Aorta (tissue), 5 donors: ENCODE measurements around the gene THEM5. TPM values are rescaled to one million over a fixed set of nuclear protein-coding genes. Genes with fewer than 3 reads are reported as not detected.
"Not testable (repeated sequence)": the region's sequence is repeated elsewhere in the genome, so short reads cannot be mapped to it uniquely, and the experiment has no call there.

Source experiments
- ATAC-seq: fragments of 200-7000 bp; cut with Tn5 transposase; one replicate; pipeline ENCODE4 v1.9.1; 2022; ENCODE audit warnings: moderate library complexity; ENCODE audit not compliant: low FRiP score
- DNase-seq, 2 donors: peaks; one replicate each; pipeline ENCODE4 v3.0.0-alpha.2; 2020
- H3K27ac ChIP-seq, 2 donors: one replicate each; pipeline ENCODE4 v1.5.1; 2013; ENCODE audit warnings: low read length in 2 of 2, mild to moderate bottlenecking in 2 of 2, moderate library complexity in 2 of 2, control low read depth in 1 of 2, inconsistent platforms in 1 of 2, low read depth in 1 of 2
- H3K27me3 ChIP-seq, 2 donors: one replicate each; pipeline ENCODE4 v1.6.1; 2013; ENCODE audit warnings: control low read depth in 1 of 2, low read length in 1 of 2, mild to moderate bottlenecking in 1 of 2, moderate library complexity in 1 of 2; ENCODE audit not compliant: insufficient read depth in 2 of 2, control insufficient read depth in 1 of 2
- H3K36me3 ChIP-seq, 2 donors: one replicate each; pipeline ENCODE4 v1.6.1; 2013; ENCODE audit warnings: control low read depth in 1 of 2, low read length in 1 of 2, mild to moderate bottlenecking in 1 of 2; ENCODE audit not compliant: insufficient read depth in 2 of 2, control insufficient read depth in 1 of 2
- H3K4me1 ChIP-seq, 2 donors: one replicate each; pipeline ENCODE4 v1.6.1; 2013; ENCODE audit warnings: low read length in 2 of 2, control low read depth in 1 of 2, mild to moderate bottlenecking in 1 of 2, moderate library complexity in 1 of 2; ENCODE audit not compliant: insufficient read depth in 2 of 2, control insufficient read depth in 1 of 2
- H3K4me3 ChIP-seq, 2 donors: one replicate each; pipeline ENCODE4 v1.5.1; 2013; ENCODE audit warnings: low read length in 2 of 2, control low read depth in 1 of 2, mild to moderate bottlenecking in 1 of 2
- H3K9me3 ChIP-seq: one replicate; pipeline ENCODE4 v1.6.1; 2013; ENCODE audit warnings: mild to moderate bottlenecking, low read length; ENCODE audit not compliant: control insufficient read depth
- WGBS, 2 donors: extraction: QIAGEN DNeasy Blood & Tissue Kit; methylation state at CpG; one replicate each; pipeline ENCODE4 v1.1.7; 2013; 5-methylcytosine and 5-hydroxymethylcytosine counted together
- intact Hi-C, 2 donors: fragments of 100-400 bp; cut with DNase I; formaldehyde crosslinking; loops; one replicate each; pipeline versions ENCODE4 v1.14.2 to v1.15.0; 2022
- polyA plus RNA-seq, 2 donors: library from polyadenylated mRNA; stranded (reverse); fragments of 200-250 nt; gene quantifications; one replicate each; pipeline ENCODE4 v1.2.3, GENCODE V29; 2013
- total RNA-seq, 2 donors: library from RNA; stranded (reverse); fragmentation: NEBNext Ultra II Directional; extraction: Animal tissue kit (Norgen Biotek cat#: 25700); gene quantifications; one replicate each; pipeline ENCODE4 v1.2.1, GENCODE V29; 2021
- donor health status: healthy with polysubstance abuse.
- donor health status: Bipolar disorder and iron deficiency.
- donor health status: DM: no; HTN: no; CAD: no.
- donor health status: DM: no; HTN: no; CAD: no.
- donor health status: DM: yes; HTN: yes; CAD: no.

The THEM5 gene
- total and polyA plus RNA-seq, 4 donors: not detected

DNA sequence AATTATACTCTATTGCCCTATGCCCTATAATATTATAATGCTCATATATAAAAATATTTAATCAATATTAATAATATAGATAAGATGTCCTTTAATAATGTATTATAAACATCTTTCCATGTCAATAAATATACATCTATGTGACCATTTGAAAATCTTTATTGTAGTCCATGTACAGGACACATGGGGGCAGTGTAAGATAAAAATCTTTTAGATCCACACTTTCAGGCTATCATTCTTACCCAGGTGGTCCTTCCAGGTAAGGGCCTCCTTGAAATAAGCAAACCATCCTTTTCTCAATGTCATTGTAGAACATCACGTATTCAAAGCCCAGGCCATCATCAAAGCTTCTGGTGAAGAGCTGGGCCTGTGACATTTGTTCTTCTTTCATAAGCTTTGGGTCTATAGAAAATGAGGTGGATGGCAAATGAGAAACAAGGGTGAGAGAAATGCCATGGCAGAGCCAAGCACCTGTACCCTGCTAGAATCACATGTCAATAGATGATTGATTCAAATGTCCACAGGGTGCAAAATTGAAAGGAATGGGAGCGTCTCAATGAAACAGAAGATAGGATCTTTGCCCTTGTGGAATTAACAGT lies 35.6 kb upstream of the THEM5 start:
- 92 to 93% methylated on average over 2 of the region's 2 CpGs for WGBS, 2 donors
- no peaks in the 10 kb centered on the region for H3K27me3 ChIP-seq
- H3K9me3 ChIP-seq: no peaks in the 10 kb centered on the region
- intact Hi-C loops: no loop called here
- no peak overlapping the region for H3K4me3 ChIP-seq
- no peak for ATAC-seq
- H3K4me1 ChIP-seq: no peaks in the 10 kb centered on the region
- no peak for DNase-seq
- no peak overlapping the region for H3K27ac ChIP-seq
- H3K36me3 ChIP-seq: peaks cover 0 to 2% of the 10 kb centered on the region in 2 donors

DNA sequence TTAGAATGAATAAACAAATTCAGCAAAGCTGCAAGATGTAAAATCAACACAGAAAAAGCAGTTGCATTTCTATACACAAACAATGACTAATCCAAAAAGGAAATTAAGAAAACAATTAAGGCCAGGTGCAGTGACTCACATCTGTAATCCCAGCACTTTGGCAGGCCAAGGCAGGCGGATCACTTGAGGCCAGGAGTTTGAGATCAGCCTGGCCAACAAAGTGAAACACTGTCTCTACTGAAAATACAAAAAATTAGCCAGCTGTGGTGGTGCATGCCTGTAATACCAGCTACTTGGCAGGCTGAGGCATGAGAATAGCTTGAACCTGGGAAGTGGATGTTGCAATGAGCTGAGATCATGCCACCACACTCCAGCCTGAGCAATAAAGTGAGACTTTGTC lies 33.5 kb upstream of the THEM5 start:
- no peak overlapping the region for H3K27ac ChIP-seq
- no peaks in the 10 kb centered on the region for H3K9me3 ChIP-seq
- no peaks in the 10 kb centered on the region for H3K4me1 ChIP-seq
- no peak overlapping the region for H3K4me3 ChIP-seq
- H3K36me3 ChIP-seq: peaks cover 0 to 2% of the 10 kb centered on the region in 2 donors
- no peaks in the 10 kb centered on the region for H3K27me3 ChIP-seq
- intact Hi-C loops: no loop called here
- DNase-seq (no peak), ATAC-seq (no peak)
- 93% methylated on average over 1 of the region's 1 CpG for WGBS, 2 donors

DNA sequence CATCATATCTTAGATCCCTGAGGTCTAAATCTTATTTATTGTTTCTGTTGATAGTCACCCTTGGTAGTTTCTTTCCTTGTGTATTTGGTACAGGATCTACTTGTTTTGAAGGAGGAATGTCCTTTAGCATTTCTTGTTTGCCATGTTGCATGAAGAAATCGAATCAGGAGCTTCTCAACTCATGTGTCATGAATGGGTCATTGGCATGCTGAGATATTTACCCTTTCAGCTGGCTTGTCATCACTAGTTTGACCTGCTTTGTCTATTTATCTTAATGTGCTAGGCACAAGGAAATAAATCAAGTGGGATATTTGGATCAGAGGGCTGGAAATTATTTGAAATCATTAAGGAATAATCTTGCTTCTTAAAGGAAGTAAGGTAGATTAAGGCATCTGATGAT lies 32.0 kb upstream of the THEM5 start:
- intact Hi-C loops: no loop called here
- no peaks in the 10 kb centered on the region for H3K27me3 ChIP-seq
- ATAC-seq (no peak), DNase-seq (no peak)
- H3K27ac ChIP-seq: no peak overlapping the region
- peaks cover 0 to 2% of the 10 kb centered on the region in 2 donors for H3K36me3 ChIP-seq
- no peaks in the 10 kb centered on the region for H3K9me3 ChIP-seq
- 68 to 78% methylated on average over 1 of the region's 1 CpG for WGBS, 2 donors
- H3K4me3 ChIP-seq: no peak overlapping the region
- no peaks in the 10 kb centered on the region for H3K4me1 ChIP-seq

DNA sequence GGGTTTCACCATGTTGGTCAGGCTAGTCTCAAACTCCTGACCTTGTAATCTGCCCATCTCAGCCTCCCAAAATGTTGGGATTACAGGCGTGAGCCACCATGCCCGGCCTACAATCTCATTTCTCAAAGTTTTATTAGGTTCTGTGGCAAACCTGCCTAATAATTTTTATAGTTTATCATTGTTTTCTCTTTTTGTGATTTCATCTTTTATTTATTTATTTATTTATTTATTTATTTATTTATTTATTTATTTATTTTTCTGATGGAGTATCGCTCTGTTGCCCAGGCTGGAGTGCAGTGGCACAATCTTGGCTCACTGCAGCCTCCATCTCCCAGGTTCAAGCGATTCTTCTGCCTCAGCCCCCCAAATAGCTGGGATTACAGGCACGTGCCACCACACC lies 31.4 kb upstream of the THEM5 start:
- DNase-seq, H3K4me1 ChIP-seq, H3K9me3 ChIP-seq, H3K27ac ChIP-seq, H3K4me3 ChIP-seq, ATAC-seq, intact Hi-C loops, H3K27me3 ChIP-seq, H3K36me3 ChIP-seq: not testable (repeated sequence)
- 97% methylated on average over 5 of the region's 5 CpGs for WGBS, 2 donors

DNA sequence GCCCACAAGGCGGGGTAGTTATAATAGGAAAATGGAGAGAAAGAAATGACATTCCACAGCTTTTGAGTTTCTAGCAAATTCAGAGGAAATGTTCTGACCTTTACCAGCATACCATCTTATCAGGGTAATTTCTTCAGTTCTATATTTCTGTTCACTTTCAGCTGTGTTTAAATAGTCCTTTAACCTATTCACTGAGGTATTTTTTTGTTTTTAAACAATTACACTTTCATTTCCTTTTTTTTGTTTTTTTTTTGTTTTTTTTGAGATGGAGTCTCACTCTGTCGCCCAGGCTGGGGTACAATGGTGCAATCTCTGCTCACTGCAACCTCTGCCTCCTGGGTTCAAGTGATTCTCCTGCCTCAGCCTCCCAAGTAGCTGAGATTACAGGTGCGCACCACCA lies 30.9 kb upstream of the THEM5 start:
- DNase-seq, H3K9me3 ChIP-seq, H3K27ac ChIP-seq, H3K36me3 ChIP-seq, H3K4me3 ChIP-seq, intact Hi-C loops, ATAC-seq, H3K27me3 ChIP-seq, H3K4me1 ChIP-seq: not testable (repeated sequence)
- WGBS, 2 donors: 97 to 99% methylated on average over 3 of the region's 3 CpGs

DNA sequence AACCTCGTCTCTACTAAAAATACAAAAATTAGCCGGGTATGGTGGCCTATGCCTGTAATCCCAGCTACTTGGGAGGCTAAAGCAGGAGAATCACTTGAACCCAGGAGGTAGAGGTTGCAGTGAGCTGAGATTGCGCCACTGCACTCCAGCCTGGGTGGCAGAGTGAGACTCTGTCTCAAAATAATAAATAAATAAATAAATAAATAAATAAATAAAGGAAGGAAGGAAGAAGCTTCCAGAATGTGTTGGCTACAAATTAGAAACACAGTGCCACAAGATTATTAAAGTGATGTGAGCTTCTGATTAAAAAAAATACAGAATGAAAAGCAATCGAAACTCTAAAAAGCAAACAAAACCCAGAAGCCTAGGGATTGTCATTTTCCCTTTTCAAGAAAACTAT lies 30.4 kb upstream of the THEM5 start:
- not testable (repeated sequence) for ATAC-seq

DNA sequence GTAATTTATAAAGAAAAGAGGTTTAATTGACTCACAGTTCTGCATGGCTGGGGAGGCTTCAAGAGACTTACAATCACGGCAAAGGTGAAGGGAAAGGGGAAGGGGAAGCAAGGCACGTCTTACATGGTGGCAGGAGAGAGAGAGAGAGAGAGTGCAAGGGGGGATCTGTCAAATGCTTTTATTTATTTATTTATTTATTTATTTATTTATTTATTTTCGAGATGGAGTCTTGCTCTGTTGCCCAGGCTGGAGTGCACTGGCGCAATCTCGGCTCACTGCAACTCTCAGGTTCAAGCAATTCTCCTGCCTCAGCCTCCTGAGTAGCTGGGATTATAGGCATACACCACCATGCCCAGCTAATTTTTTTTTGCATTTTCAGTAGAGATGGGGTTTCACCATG lies 29.4 kb upstream of the THEM5 start:
- H3K27me3 ChIP-seq, H3K36me3 ChIP-seq, H3K9me3 ChIP-seq, H3K4me1 ChIP-seq, H3K4me3 ChIP-seq, intact Hi-C loops, ATAC-seq, H3K27ac ChIP-seq, DNase-seq: not testable (repeated sequence)
- 93 to 98% methylated on average over 5 of the region's 5 CpGs for WGBS, 2 donors

More for the DNA sequence above, 30.4 kb upstream of the THEM5 start:
- H3K4me1 ChIP-seq, H3K27ac ChIP-seq, H3K36me3 ChIP-seq, H3K4me3 ChIP-seq, H3K27me3 ChIP-seq, H3K9me3 ChIP-seq, intact Hi-C loops, DNase-seq: not testable (repeated sequence)
- WGBS, 2 donors: 86 to 99% methylated on average over 4 of the region's 4 CpGs

DNA sequence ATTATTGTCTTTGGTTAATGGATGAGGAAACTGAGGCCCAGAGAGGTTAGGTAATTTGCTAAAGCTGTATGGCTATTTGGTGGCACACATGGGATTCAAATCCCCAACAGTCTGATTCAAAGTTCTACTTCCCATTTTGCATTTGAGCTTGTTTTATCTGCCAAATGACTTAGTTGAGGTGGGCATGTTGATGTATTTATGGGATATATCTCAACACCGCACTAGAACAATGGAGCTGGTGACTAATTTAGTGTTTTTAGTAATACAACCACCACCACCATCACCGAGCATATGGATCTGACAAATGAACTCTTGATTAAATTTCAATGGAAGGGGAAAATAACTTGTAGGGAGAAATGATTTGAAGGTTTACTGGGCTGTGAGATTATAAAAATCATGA lies 29.0 kb upstream of the THEM5 start:
- no peaks in the 10 kb centered on the region for H3K9me3 ChIP-seq
- H3K36me3 ChIP-seq: peaks cover 0 to 2% of the 10 kb centered on the region in 2 donors
- intact Hi-C loops: no loop called here
- no peak for DNase-seq
- no peak overlapping the region for H3K4me3 ChIP-seq
- H3K27me3 ChIP-seq: no peaks in the 10 kb centered on the region
- ATAC-seq: no peak
- 96 to 99% methylated on average over 2 of the region's 2 CpGs for WGBS, 2 donors
- no peak overlapping the region for H3K27ac ChIP-seq
- H3K4me1 ChIP-seq: no peaks in the 10 kb centered on the region

DNA sequence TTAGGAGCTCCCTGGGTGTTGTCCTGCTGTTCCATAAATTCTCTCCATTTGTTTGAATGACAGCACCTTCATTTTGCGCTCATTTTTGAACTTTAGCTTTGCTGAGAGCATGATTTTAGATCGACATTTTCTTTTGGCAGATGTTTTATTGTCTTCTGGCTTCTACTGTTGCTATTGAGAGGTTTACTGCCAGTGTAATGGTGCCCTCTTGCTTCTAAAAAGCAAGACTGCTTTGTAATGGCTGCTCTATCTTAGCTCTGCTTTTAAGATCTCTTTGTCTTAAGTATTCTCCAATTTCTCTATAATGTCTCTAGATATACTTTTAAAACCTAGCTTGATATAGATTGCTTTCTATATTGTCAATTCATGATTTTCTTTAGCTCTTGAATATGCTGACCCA lies 28.0 kb upstream of the THEM5 start:
- Histone ChIP-seq H3K4me3 (no peak overlapping the region), H3K9me3 (no peaks in the 10 kb centered on the region), H3K27me3 (no peaks in the 10 kb centered on the region), H3K27ac (no peak overlapping the region), H3K4me1 (no peaks in the 10 kb centered on the region), H3K36me3 (peaks cover 0 to 2% of the 10 kb centered on the region in 2 donors)
- WGBS, 2 donors: 46 to 55% methylated on average over 2 of the region's 2 CpGs
- intact Hi-C loops: no loop called here
- no peak for DNase-seq
- no peak for ATAC-seq
